HUES64 (cell line): Measurements from ENCODE around the gene GRID1.

Experiments
- H3K27ac ChIP-seq: 2 replicates; pipeline ENCODE4 v1.7.0; 2013; ENCODE audit warnings: low read depth, low read length, inconsistent platforms
- H3K27me3 ChIP-seq: 2 replicates; pipeline ENCODE4 v1.6.1; 2013; ENCODE audit warnings: mild to moderate bottlenecking, low read length; ENCODE audit not compliant: insufficient read depth
- H3K36me3 ChIP-seq: 2 replicates; pipeline ENCODE4 v1.6.1; 2013; ENCODE audit warnings: mild to moderate bottlenecking, low read length; ENCODE audit not compliant: insufficient read depth
- H3K4me1 ChIP-seq: 2 replicates; pipeline ENCODE4 v1.6.1; 2013; ENCODE audit warnings: mild to moderate bottlenecking, low read length, moderate library complexity; ENCODE audit not compliant: insufficient read depth
- H3K4me3 ChIP-seq: 2 replicates; pipeline ENCODE4 v1.5.1; 2013; ENCODE audit warnings: mild to moderate bottlenecking, low read length, moderate library complexity
- H3K9ac ChIP-seq: 2 replicates; pipeline ENCODE4 v1.6.1; 2013; ENCODE audit warnings: mild to moderate bottlenecking, low read depth, low read length
- H3K9me3 ChIP-seq: 2 replicates; pipeline ENCODE4 v1.6.1; 2013; ENCODE audit warnings: low read depth, low read length; ENCODE audit not compliant: insufficient read depth
- WGBS: fragments of 150-250, 120-280 bp; methylation state at CpG from one replicate; pipeline ENCODE4 v1.1.7; 2013; ENCODE audit warnings: missing lambda C conversion rate; 5-methylcytosine and 5-hydroxymethylcytosine counted together

GRID1 gene

GRCh38 chr10:86023931-86024280 is 342.7 kb downstream of the GRID1 start:
- Histone ChIP-seq H3K9ac (no peak overlapping the region), H3K27me3 (no peaks in the 10 kb centered on the region), H3K4me3 (no peak overlapping the region), H3K27ac (no peak overlapping the region), H3K4me1 (no peaks in the 10 kb centered on the region), H3K36me3 (no peaks in the 10 kb centered on the region), H3K9me3 (no peaks in the 10 kb centered on the region)
- WGBS = 87% methylated on average over 4 of the region's 4 CpGs

GRCh38 chr10:86023336-86023735 is 343.3 kb downstream of the GRID1 start:
- no peaks in the 10 kb centered on the region for H3K4me1 ChIP-seq
- WGBS = 90% methylated on average over 3 of the region's 3 CpGs
- H3K4me3 ChIP-seq = no peak overlapping the region
- H3K27me3 ChIP-seq = no peaks in the 10 kb centered on the region
- no peak overlapping the region for H3K27ac ChIP-seq
- H3K9me3 ChIP-seq = no peaks in the 10 kb centered on the region
- no peaks in the 10 kb centered on the region for H3K36me3 ChIP-seq
- H3K9ac ChIP-seq = no peak overlapping the region

GRCh38 chr10:86022906-86023305 is 343.7 kb downstream of the GRID1 start:
- Histone ChIP-seq H3K36me3 (no peaks in the 10 kb centered on the region), H3K27me3 (no peaks in the 10 kb centered on the region), H3K4me3 (no peak overlapping the region), H3K9ac (no peak overlapping the region), H3K4me1 (no peaks in the 10 kb centered on the region), H3K9me3 (no peaks in the 10 kb centered on the region), H3K27ac (no peak overlapping the region)
- 97% methylated on average over 4 of the region's 4 CpGs for WGBS

GRCh38 chr10:86020134-86020533 is 346.5 kb downstream of the GRID1 start:
- no peaks in the 10 kb centered on the region for H3K9me3 ChIP-seq
- no peaks in the 10 kb centered on the region for H3K27me3 ChIP-seq
- H3K36me3 ChIP-seq = no peaks in the 10 kb centered on the region
- no peaks in the 10 kb centered on the region for H3K4me1 ChIP-seq
- no peak overlapping the region for H3K27ac ChIP-seq
- WGBS = 93% methylated on average over 5 of the region's 5 CpGs
- no peak overlapping the region for H3K9ac ChIP-seq
- H3K4me3 ChIP-seq = no peak overlapping the region

- Histone ChIP-seq H3K27ac (no peak overlapping the region), H3K36me3 (no peaks in the 10 kb centered on the region), H3K9me3 (no peaks in the 10 kb centered on the region), H3K27me3 (no peaks in the 10 kb centered on the region), H3K9ac (no peak overlapping the region), H3K4me1 (no peaks in the 10 kb centered on the region), H3K4me3 (no peak overlapping the region)
- 93% methylated on average over 4 of the region's 4 CpGs for WGBS
Observed at GRCh38 chr10:86019141-86019540, 347.5 kb downstream of the GRID1 start.

- Histone ChIP-seq H3K27ac (no peak overlapping the region), H3K36me3 (no peaks in the 10 kb centered on the region), H3K4me1 (no peaks in the 10 kb centered on the region), H3K4me3 (no peak overlapping the region), H3K9me3 (no peaks in the 10 kb centered on the region), H3K9ac (no peak overlapping the region), H3K27me3 (no peaks in the 10 kb centered on the region)
- WGBS = 96% methylated on average over 1 of the region's 1 CpG
Observed at GRCh38 chr10:86018735-86019058, 347.9 kb downstream of the GRID1 start.

GRCh38 chr10:86017841-86018734 is 348.5 kb downstream of the GRID1 start:
- Histone ChIP-seq H3K4me1 (no peaks in the 10 kb centered on the region), H3K4me3 (no peak overlapping the region), H3K27me3 (no peaks in the 10 kb centered on the region), H3K36me3 (no peaks in the 10 kb centered on the region), H3K9me3 (no peaks in the 10 kb centered on the region), H3K27ac (no peak overlapping the region), H3K9ac (no peak overlapping the region)
- WGBS = 84% methylated on average over 13 of the region's 13 CpGs

GRCh38 chr10:86013568-86013967 is 353.0 kb downstream of the GRID1 start:
- Histone ChIP-seq H3K4me3 (no peak overlapping the region), H3K9ac (no peak overlapping the region), H3K4me1 (no peaks in the 10 kb centered on the region), H3K9me3 (no peaks in the 10 kb centered on the region), H3K36me3 (no peaks in the 10 kb centered on the region), H3K27me3 (no peaks in the 10 kb centered on the region), H3K27ac (no peak overlapping the region)
- WGBS = 90% methylated on average over 2 of the region's 2 CpGs

- H3K9ac ChIP-seq = no peak overlapping the region
- no peaks in the 10 kb centered on the region for H3K9me3 ChIP-seq
- H3K4me1 ChIP-seq = no peaks in the 10 kb centered on the region
- H3K27me3 ChIP-seq = no peaks in the 10 kb centered on the region
- no peak overlapping the region for H3K4me3 ChIP-seq
- no peak overlapping the region for H3K27ac ChIP-seq
- no peaks in the 10 kb centered on the region for H3K36me3 ChIP-seq
- 59% methylated on average over 5 of the region's 6 CpGs for WGBS
Observed at GRCh38 chr10:86007171-86007570, 359.4 kb downstream of the GRID1 start.

- H3K4me1 ChIP-seq = no peaks in the 10 kb centered on the region
- WGBS = 93% methylated on average over 1 of the region's 1 CpG
- no peak overlapping the region for H3K27ac ChIP-seq
- H3K9me3 ChIP-seq = no peaks in the 10 kb centered on the region
- H3K9ac ChIP-seq = no peak overlapping the region
- H3K4me3 ChIP-seq = no peak overlapping the region
- no peaks in the 10 kb centered on the region for H3K36me3 ChIP-seq
- H3K27me3 ChIP-seq = no peaks in the 10 kb centered on the region
Observed at GRCh38 chr10:86004337-86004736, 362.3 kb downstream of the GRID1 start.

- H3K9ac ChIP-seq = no peak overlapping the region
- H3K27ac ChIP-seq = no peak overlapping the region
- no peaks in the 10 kb centered on the region for H3K27me3 ChIP-seq
- 93% methylated on average over 3 of the region's 3 CpGs for WGBS
- no peaks in the 10 kb centered on the region for H3K4me1 ChIP-seq
- no peaks in the 10 kb centered on the region for H3K9me3 ChIP-seq
- H3K36me3 ChIP-seq = no peaks in the 10 kb centered on the region
- H3K4me3 ChIP-seq = no peak overlapping the region
Observed at GRCh38 chr10:86003201-86003621, 363.4 kb downstream of the GRID1 start.

GRCh38 chr10:86001521-86001920 is 365.1 kb downstream of the GRID1 start:
- Histone ChIP-seq H3K36me3 (no peaks in the 10 kb centered on the region), H3K27me3 (no peaks in the 10 kb centered on the region), H3K9me3 (peaks cover 8% of the 10 kb centered on the region; the same call in 1 of the 2 replicates), H3K4me3 (no peak overlapping the region), H3K9ac (no peak overlapping the region), H3K4me1 (no peaks in the 10 kb centered on the region), H3K27ac (no peak overlapping the region)
- WGBS = 93% methylated on average over 2 of the region's 2 CpGs
